Tibial artery (tissue), 4 donors: ENCODE data around the gene RBM44.
A peak's percentile ranks its signal among the peaks of the same experiment; 100 is the strongest.

ENCODE experiments used
- DNase-seq, 2 donors: peaks; one replicate each; pipeline ENCODE4 v3.0.0-alpha.2; 2019
- H3K27ac ChIP-seq, 2 donors: fragments of 200-600 bp; sonication (generic) in 1 of 2; 1 replicate in 1 of 2; 2 replicates in 1 of 2; pipeline ENCODE4 v1.5.1; 2018 to 2019; ENCODE audit warnings: mild to moderate bottlenecking in 1 of 2
- H3K27me3 ChIP-seq, 2 donors: fragments of 200-600 bp; sonication (generic) in 1 of 2; one replicate each; pipeline versions ENCODE4 v1.5.1 to v1.6.0; 2016 to 2019
- H3K36me3 ChIP-seq, 3 donors: fragments of 200-600 bp; sonication (generic) in 2 of 3; one replicate each; pipeline ENCODE4 v1.5.1; 2016 to 2019; ENCODE audit warnings: mild to moderate bottlenecking in 2 of 3
- H3K4me1 ChIP-seq, 4 donors: fragments of 200-600 bp; sonication (generic) in 2 of 4; 1 replicate in 3 of 4; 2 replicates in 1 of 4; pipeline ENCODE4 v1.5.1; 2016 to 2019
- H3K4me3 ChIP-seq, 2 donors: fragments of 200-600 bp; sonication (generic) in 1 of 2; 1 replicate in 1 of 2; 2 replicates in 1 of 2; pipeline ENCODE4 v1.5.1; 2018 to 2019; ENCODE audit warnings: mild to moderate bottlenecking in 2 of 2
- H3K9me3 ChIP-seq, 3 donors: fragments of 200-600 bp; sonication (generic) in 1 of 3; one replicate each; pipeline ENCODE4 v1.5.1; 2016 to 2019
- CTCF ChIP-seq, 2 experiments: fragments of 200-600 bp in 1 of 2; fragments of 450-650 bp in 1 of 2; IDR thresholded peaks; one replicate each; pipeline ENCODE4 v1.5.1; 2017 to 2019; ENCODE audit warnings: antibody characterized with exemption in 2 of 2, mild to moderate bottlenecking in 1 of 2, moderate library complexity in 1 of 2
- intact Hi-C: fragments of 100-400 bp; cut with DNase I; formaldehyde crosslinking; loops from one replicate; pipeline ENCODE4 v1.15.0; 2023; ENCODE audit warnings: low total_unique reads

RBM44 gene

GRCh38 chr2:237854295-237854694, 55.7 kb downstream of the RBM44 start:
- H3K27ac ChIP-seq, result no peak overlapping the region
- H3K36me3 ChIP-seq, result no peaks in the 10 kb centered on the region
- TF ChIP-seq CTCF (IDR thresholded peaks at IDR 0.05), result no peak
- H3K27me3 ChIP-seq, result no peaks in the 10 kb centered on the region
- intact Hi-C loops, result loop anchor here (10.0 kb wide), 1 partner anchor 211 kb away; the partner anchor contains the start of gene SCLY
- H3K4me3 ChIP-seq, result no peak overlapping the region
- H3K9me3 ChIP-seq, result no peaks in the 10 kb centered on the region
- peaks cover 0 to 11% (median 8%) of the 10 kb centered on the region in 4 donors for H3K4me1 ChIP-seq
- DNase-seq, result no peak

GRCh38 chr2:237857791-237858190, 59.2 kb downstream of the RBM44 start:
- peak overlapping the region in 1 of 2 donors; percentile 95 for H3K27ac ChIP-seq
- TF ChIP-seq CTCF (IDR thresholded peaks at IDR 0.05), result no peak
- DNase-seq, result no peak
- H3K9me3 ChIP-seq, result no peaks in the 10 kb centered on the region
- H3K4me1 ChIP-seq, result peaks cover 0 to 24% (median 16%) of the 10 kb centered on the region in 4 donors
- intact Hi-C loops, result loop anchor here (2.0 to 10.0 kb wide), 4 partner anchors 110 to 405 kb away; partner anchors contain the start of genes KLHL30, SCLY and UBE2F
- no peaks in the 10 kb centered on the region for H3K27me3 ChIP-seq
- no peaks in the 10 kb centered on the region for H3K36me3 ChIP-seq
- H3K4me3 ChIP-seq, result no peak overlapping the region

DNA sequence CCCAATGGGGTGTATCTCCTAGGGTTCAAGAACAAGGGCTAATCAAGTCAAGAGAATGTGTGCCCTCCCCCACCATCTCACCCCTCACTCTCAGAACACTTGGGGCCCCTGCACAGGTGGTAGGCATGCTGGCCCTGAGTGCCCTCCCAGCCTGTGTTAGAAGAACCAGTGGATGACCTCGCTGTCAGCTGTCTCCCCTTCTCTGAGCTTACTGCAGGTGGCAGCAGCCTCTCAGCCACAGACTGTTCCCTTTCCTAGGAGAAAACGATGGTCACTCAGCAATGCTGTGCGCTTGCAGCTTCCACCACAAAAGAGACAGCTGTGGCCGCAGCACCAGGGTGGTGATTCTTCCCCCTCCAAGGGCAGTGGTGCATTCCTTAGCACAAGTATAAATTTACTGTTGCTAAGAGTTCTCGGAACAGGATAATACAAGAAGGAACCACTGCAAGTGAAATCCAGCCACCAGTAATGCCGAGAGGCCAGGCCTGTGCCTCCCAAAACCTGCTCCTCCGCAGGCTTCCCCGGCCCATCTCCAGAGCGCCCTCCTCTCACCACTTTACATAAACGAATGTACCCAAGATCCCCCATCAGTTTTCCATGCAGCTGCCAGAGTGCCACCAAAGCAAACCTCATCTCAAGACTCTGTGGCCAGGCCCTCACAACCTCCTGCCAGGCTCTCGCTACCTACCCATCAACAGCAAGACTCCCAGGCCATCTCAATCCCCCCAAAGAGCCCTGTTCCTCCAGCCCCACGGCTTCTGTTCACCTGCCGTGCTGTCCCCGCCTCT, 59.9 kb downstream of the RBM44 start:
- DNase-seq, result peak; percentile 69 to 85
- Histone ChIP-seq H3K9me3 (no peaks in the 10 kb centered on the region), H3K36me3 (no peaks in the 10 kb centered on the region), H3K27me3 (no peaks in the 10 kb centered on the region), H3K27ac (peak overlapping the region; percentile 92 to 95), H3K4me1 (peaks cover 0 to 30% (median 23%) of the 10 kb centered on the region in 4 donors), H3K4me3 (peak overlapping the region; percentile 76 to 85)
- intact Hi-C loops, result loop anchor here (2.0 to 10.0 kb wide), 4 partner anchors 109 to 404 kb away; partner anchors contain the start of genes KLHL30, SCLY and UBE2F
- peak; percentile 86 to 89 for TF ChIP-seq CTCF (IDR thresholded peaks at IDR 0.05)

GRCh38 chr2:237859082-237859433, 60.5 kb downstream of the RBM44 start:
- H3K9me3 ChIP-seq, result no peaks in the 10 kb centered on the region
- no peak for DNase-seq
- H3K4me1 ChIP-seq, result peaks cover 0 to 36% (median 28%) of the 10 kb centered on the region in 4 donors
- H3K36me3 ChIP-seq, result no peaks in the 10 kb centered on the region
- peak overlapping the region; percentile 92 to 95 for H3K27ac ChIP-seq
- intact Hi-C loops, result loop anchor here (2.0 to 10.0 kb wide), 4 partner anchors 108 to 404 kb away; partner anchors contain the start of genes KLHL30, SCLY and UBE2F
- no peaks in the 10 kb centered on the region for H3K27me3 ChIP-seq
- no peak for TF ChIP-seq CTCF (IDR thresholded peaks at IDR 0.05)
- peak overlapping the region; percentile 76 to 85 for H3K4me3 ChIP-seq

DNA sequence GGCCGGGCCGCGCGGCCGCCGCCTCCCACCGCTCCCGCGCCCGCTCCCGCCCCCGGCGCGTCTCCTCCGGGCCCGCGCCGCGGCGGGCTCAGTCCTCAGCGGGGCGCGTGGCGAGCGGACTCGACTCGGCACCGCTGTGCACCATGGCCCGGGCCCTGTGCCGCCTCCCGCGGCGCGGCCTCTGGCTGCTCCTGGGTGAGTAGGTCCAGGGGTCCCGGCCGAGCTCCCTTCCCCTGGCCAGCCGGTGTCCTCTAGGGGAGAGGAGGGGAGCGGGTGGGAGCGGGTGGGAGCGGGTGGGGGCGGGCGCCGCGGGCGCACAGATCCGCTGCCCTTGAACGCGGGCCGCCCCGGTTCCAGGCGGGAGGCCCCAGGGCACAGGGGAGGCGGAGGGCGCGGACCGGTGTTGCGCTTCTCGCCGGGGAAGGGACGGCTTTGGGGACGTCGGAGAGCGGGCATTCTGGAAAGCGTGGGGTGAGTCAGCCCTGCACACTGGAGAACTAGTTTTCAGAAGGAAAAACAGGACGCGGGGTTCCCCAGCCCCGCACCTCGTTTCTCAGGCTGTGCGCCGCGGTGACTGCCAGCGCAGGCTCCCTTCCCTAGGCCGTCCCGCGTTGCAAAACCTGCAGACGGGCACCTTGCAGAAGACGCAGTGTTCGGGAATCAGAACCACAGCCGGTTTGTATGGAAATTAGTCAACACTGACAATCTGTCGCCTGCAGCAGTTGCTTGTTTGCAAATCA, 61.1 kb downstream of the RBM44 start, which contains the start of gene RAMP1:
TSS of gene RAMP1 (plus strand) at position 91 of the 740 bp plus-strand sequence. CDS start at position 144, 53 bp downstream.
- DNase-seq, result no peak
- Histone ChIP-seq H3K27ac (peak within 1 kb of the TSS; percentile 92 to 95), H3K4me1 (peaks cover 0 to 43% (median 34%) of the 10 kb centered on the region in 4 donors), H3K4me3 (peak within 1 kb of the TSS; percentile 76 to 85), H3K27me3 (no peaks in the 10 kb centered on the region), H3K36me3 (no peaks in the 10 kb centered on the region), H3K9me3 (no peaks in the 10 kb centered on the region)
- TF ChIP-seq CTCF (IDR thresholded peaks at IDR 0.05), result peak in 1 of 2 experiments; percentile 10
- intact Hi-C loops, result loop anchor here (2.0 to 10.0 kb wide), 6 partner anchors 38 to 403 kb away; partner anchors contain the start of genes KLHL30, SCLY and UBE2F
